Hepatocyte (in vitro differentiated cells): Measurements from ENCODE around the gene VPS26C. TPM values are rescaled to one million over a fixed set of nuclear protein-coding genes. Genes with fewer than 3 reads are reported as not detected.
A peak's percentile ranks its signal among the peaks of the same experiment; 100 is the strongest.

Experiments used
- DNase-seq: peaks from one replicate; pipeline ENCODE4 v3.0.0-alpha.2; 2016; ENCODE audit warnings: low spot score
- H2AFZ ChIP-seq: fragments of 200-600 bp; sonication (generic); 2 replicates; pipeline ENCODE4 v1.6.0; 2016; ENCODE audit warnings: antibody characterized with exemption, mild to moderate bottlenecking
- H3K27ac ChIP-seq: fragments of 200-600 bp; sonication (generic); 2 replicates; pipeline ENCODE4 v1.5.1; 2016; ENCODE audit warnings: mild to moderate bottlenecking
- H3K27me3 ChIP-seq: fragments of 200-600 bp; sonication (generic); 2 replicates; pipeline ENCODE4 v1.6.1; 2016
- H3K36me3 ChIP-seq: fragments of 200-600 bp; sonication (generic); replicated peaks from 2 replicates; pipeline ENCODE4 v1.5.1; 2016; ENCODE audit warnings: low read depth; ENCODE audit not compliant: insufficient read depth
- H3K4me1 ChIP-seq: fragments of 200-600 bp; sonication (generic); 2 replicates; pipeline ENCODE4 v1.5.1; 2016; ENCODE audit warnings: mild to moderate bottlenecking, moderate library complexity; ENCODE audit not compliant: insufficient read depth
- H3K4me2 ChIP-seq: fragments of 200-600 bp; sonication (generic); 2 replicates; pipeline ENCODE4 v1.6.0; 2016
- H3K4me3 ChIP-seq: fragments of 200-600 bp; sonication (generic); 2 replicates; pipeline ENCODE4 v1.5.1; 2016; ENCODE audit warnings: mild to moderate bottlenecking
- H3K79me2 ChIP-seq: fragments of 200-600 bp; sonication (generic); 2 replicates; pipeline ENCODE4 v1.6.0; 2017; ENCODE audit warnings: mild to moderate bottlenecking
- H3K9me2 ChIP-seq: fragments of 200-600 bp; sonication (generic); replicated peaks from 2 replicates; pipeline ENCODE4 v1.6.0; 2017; ENCODE audit warnings: mild to moderate bottlenecking; ENCODE audit not compliant: insufficient read depth
- H3K9me3 ChIP-seq: fragments of 200-600 bp; sonication (generic); 2 replicates; pipeline ENCODE4 v1.5.1; 2016; ENCODE audit warnings: low read depth, mild to moderate bottlenecking
- H4K20me1 ChIP-seq: fragments of 200-600 bp; sonication (generic); 2 replicates; pipeline ENCODE4 v1.6.0; 2016; ENCODE audit warnings: mild to moderate bottlenecking; ENCODE audit not compliant: insufficient read depth, poor library complexity, severe bottlenecking
- CTCF ChIP-seq: fragments of 200-600 bp; sonication (generic); IDR thresholded peaks from 2 replicates; pipeline ENCODE4 v1.5.1; 2016; ENCODE audit warnings: antibody characterized with exemption, mild to moderate bottlenecking; ENCODE audit not compliant: poor library complexity
- EZH2 ChIP-seq: fragments of 200-600 bp; sonication (generic); IDR thresholded peaks from 2 replicates; pipeline ENCODE4 v1.6.1; 2016; ENCODE audit warnings: antibody characterized with exemption, mild to moderate bottlenecking, borderline replicate concordance
- EZH2phosphoT487 ChIP-seq: fragments of 200-600 bp; sonication (generic); IDR thresholded peaks from one replicate; pipeline ENCODE4 v1.6.1; 2018; ENCODE audit warnings: antibody characterized with exemption, mild to moderate bottlenecking, low read depth, moderate library complexity; ENCODE audit not compliant: unreplicated experiment, severe bottlenecking
- WGBS: methylation state at CpG from one replicate; pipeline ENCODE4 v1.1.6; 2016; ENCODE audit warnings: low lambda C conversion rate; ENCODE audit errors: missing lambda C conversion rate; 5-methylcytosine and 5-hydroxymethylcytosine counted together
- polyA plus RNA-seq: library from polyadenylated mRNA; unstranded; fragments of >200 nt; fragmentation: Nextera tagmentation; extraction: Ambion mirVana; gene quantifications from 2 replicates; pipeline ENCODE4 v1.2.1, GENCODE V29; 2016
- total RNA-seq: library from RNA; depleted of rRNA; stranded (reverse); fragments of >200 nt; gene quantifications from 2 replicates; pipeline ENCODE4 v1.2.3, GENCODE V29; 2014

Gene VPS26C
- total and polyA plus RNA-seq, 2 experiments from 2014 or later, result 43.7 to 74.5 TPM

- Histone ChIP-seq H3K9me3 (no peaks in the 10 kb centered on the region), H3K27ac (peak overlapping the region; percentile 94), H3K9me2 (no peaks in the 10 kb centered on the region), H3K27me3 (no peaks in the 10 kb centered on the region), H3K4me1 (peaks cover 13% of the 10 kb centered on the region), H3K36me3 (no peaks in the 10 kb centered on the region), H2AFZ (peak overlapping the region; percentile 71), H3K4me2 (peak overlapping the region; percentile 95), H3K4me3 (peak overlapping the region; percentile 59), H3K79me2 (peaks cover 80% of the 10 kb centered on the region), H4K20me1 (peaks cover 22% of the 10 kb centered on the region)
- DNase-seq, result no peak
- WGBS, result 3% methylated on average over 12 of the region's 22 CpGs
- TF ChIP-seq EZH2 (no peak), EZH2phosphoT487 (no peak), CTCF (no peak)
These were observed 9.6 kb downstream of the VPS26C start for GRCh38 chr21:37257511-37257966.

- no peaks in the 10 kb centered on the region for H3K9me3 ChIP-seq
- no peak overlapping the region for H3K4me2 ChIP-seq
- H2AFZ ChIP-seq, result no peak overlapping the region
- no peaks in the 10 kb centered on the region for H3K36me3 ChIP-seq
- TF ChIP-seq EZH2phosphoT487 (no peak), CTCF (no peak), EZH2 (no peak)
- WGBS, result 65% methylated on average over 6 of the region's 6 CpGs
- peaks cover 12% of the 10 kb centered on the region for H3K4me1 ChIP-seq
- H3K9me2 ChIP-seq, result no peaks in the 10 kb centered on the region
- H4K20me1 ChIP-seq, result peaks cover 43% of the 10 kb centered on the region
- no peak overlapping the region for H3K27ac ChIP-seq
- no peaks in the 10 kb centered on the region for H3K27me3 ChIP-seq
- DNase-seq, result no peak
- H3K4me3 ChIP-seq, result no peak overlapping the region
- H3K79me2 ChIP-seq, result peaks cover 81% of the 10 kb centered on the region
These were observed 13.1 kb downstream of the VPS26C start for GRCh38 chr21:37253991-37254390.

- DNase-seq, result no peak
- Histone ChIP-seq H3K27ac (no peak overlapping the region), H3K27me3 (no peaks in the 10 kb centered on the region), H2AFZ (no peak overlapping the region), H3K4me3 (no peak overlapping the region), H3K79me2 (peaks cover 99% of the 10 kb centered on the region), H3K9me3 (no peaks in the 10 kb centered on the region), H3K4me2 (no peak overlapping the region), H3K9me2 (no peaks in the 10 kb centered on the region), H3K36me3 (no peaks in the 10 kb centered on the region), H4K20me1 (peaks cover 54% of the 10 kb centered on the region), H3K4me1 (no peaks in the 10 kb centered on the region)
- 94% methylated on average over 2 of the region's 2 CpGs for WGBS
- TF ChIP-seq EZH2phosphoT487, result no peak
- TF ChIP-seq CTCF, result no peak
- TF ChIP-seq EZH2, result no peak
These were observed 15.9 kb downstream of the VPS26C start for GRCh38 chr21:37251294-37251634.
